NCI-H460 (cell line): ENCODE data around the gene PEX14. TPM values are rescaled to one million over a fixed set of nuclear protein-coding genes. Genes with fewer than 3 reads are reported as not detected.
"Not testable (repeated sequence)": the region's sequence is repeated elsewhere in the genome, so short reads cannot be mapped to it uniquely, and the experiment has no call there.

Experiments used
- DNase-seq: peaks from one replicate; pipeline ENCODE4 v3.0.0-alpha.2; 2016; ENCODE audit warnings: low read depth; ENCODE audit errors: extremely low read depth
- total RNA-seq: library from RNA; depleted of rRNA; stranded (reverse); fragments of >200 nt; shearing (Covaris generic); gene quantifications from 2 replicates; pipeline ENCODE4 v1.2.3, GENCODE V29; 2014

PEX14 gene
- total RNA-seq, 1 experiment from 2014 or later: 9.6 TPM

DNA sequence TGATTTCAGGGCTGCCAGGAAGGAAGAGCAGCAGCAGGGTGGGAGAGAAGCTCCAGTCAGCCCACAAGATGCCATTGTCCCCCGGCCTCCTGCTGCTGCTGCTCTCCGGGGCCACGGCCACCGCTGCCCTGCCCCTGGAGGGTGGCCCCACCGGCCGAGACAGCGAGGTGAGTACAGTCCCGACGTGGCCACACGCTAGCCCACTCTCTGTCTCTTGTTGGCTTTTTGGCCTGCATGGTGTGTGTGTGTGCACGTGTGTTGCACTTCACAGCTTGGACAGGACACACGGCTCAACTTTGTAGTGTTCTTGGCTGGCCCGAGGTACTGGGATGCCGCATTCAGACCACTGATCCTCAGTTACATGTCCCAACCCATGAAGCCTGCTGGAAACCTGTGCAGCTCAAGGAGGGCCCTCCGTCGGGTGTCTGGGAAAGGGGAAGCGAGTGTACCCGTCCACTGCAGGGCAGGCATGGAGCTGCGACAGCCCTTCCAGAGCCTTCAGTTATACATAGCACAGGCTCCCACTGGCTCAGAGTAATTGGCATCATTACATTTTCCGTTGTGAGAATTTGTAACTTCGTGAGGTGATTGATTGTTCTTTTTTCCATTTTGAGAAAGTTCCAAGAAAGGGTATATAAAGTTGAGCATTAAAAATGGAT is 24.5 kb upstream of the PEX14 start:
- no peak for DNase-seq

DNA sequence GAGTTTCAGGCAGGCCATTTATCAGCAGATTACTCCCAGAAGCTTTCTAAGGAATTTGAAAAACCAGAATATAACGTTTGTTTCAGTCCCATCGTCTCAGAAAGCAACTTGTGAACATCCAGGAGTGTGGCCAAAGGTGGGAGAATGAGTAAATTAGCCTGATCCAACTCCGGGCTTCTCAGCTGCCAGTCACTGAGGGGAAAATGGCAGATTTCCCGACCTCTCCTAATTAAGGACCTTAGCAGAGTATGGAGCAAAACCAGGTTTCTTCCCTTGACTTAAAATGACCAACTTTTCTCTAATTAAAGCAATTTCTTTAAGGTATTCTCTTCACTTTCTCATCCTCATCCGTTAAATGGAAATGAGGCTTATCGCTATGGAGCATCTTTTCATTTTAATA is 23.9 kb upstream of the PEX14 start:
- no peak for DNase-seq

DNA sequence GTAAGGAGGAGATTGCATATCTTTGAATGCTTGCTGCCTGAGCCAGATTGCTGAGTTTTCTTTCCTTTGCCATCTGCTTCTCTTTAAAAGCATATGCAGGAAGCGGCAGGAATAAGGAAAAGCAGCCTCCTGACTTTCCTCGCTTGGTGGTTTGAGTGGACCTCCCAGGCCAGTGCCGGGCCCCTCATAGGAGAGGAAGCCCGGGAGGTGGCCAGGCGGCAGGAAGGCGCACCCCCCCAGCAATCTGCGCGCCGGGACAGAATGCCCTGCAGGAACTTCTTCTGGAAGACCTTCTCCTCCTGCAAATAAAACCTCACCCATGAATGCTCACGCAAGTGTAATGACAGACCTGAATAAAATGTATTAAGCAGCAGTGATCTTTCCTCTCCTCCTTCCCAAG is 23.5 kb upstream of the PEX14 start:
- no peak for DNase-seq

DNA sequence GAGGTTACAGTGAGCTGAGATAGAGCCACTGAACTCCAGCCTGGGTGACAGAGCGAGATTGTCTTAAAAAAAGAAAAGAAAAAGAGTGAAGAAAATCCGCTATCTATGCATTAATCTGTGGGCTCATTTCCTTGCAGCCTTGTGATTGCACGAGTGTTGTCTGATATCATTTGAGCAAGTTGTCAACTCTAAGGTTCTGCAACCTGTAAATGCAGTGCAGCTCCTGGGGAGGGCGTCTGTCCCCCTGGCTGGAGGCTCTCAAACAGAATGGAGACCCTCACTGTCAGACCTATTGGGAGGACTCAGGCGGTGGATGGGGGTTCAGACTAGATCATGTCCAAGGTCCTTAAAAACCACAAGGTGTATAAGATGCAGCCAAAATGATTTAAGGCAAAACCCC is 18.7 kb upstream of the PEX14 start:
- DNase-seq: no peak

GRCh38 chr1:10456661-10457060 is 18.1 kb upstream of the PEX14 start:
- DNase-seq: no peak

GRCh38 chr1:10457462-10457861 is 17.3 kb upstream of the PEX14 start:
- DNase-seq: not testable (repeated sequence)

GRCh38 chr1:10457875-10458274 is 16.9 kb upstream of the PEX14 start:
- DNase-seq: no peak

DNA sequence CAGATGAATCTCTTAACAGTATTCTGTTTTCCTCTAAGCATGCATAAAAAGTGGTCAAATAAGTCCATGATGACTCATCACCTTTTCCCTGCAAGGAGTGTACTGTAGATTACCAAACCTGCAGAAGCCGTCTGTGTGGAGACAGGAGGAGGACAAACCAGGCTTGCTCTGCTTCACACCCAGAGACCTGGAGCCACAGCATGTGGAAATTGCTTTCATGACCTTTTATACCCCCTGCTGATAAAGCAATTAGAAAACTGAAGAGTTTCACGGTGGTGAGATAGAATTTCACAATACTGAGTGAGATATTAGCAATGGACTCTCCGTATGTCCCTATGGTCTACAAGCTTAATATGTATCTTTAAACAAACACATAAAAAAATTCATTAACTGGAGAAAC is 15.6 kb upstream of the PEX14 start:
- no peak for DNase-seq

DNA sequence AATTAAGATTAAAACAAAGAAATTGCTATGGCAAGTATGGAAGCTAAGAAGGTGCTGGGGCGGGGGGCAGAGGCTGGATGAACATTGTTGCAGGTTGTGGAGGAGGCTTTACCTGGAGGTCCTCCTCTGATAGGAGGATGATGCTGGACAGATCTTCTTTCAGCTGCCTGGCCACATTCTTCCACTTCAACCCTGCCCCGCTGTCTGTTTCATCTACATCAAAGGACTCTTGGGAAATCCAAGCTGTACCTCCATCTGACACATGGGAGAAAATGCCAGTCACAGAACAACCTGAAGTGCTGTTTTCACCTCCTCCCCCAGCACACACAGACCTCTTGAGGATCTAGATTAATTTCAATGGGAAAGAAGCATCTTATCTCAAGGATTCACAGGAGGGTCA is 7.7 kb upstream of the PEX14 start:
- DNase-seq: no peak

GRCh38 chr1:10470043-10470442 is 4.7 kb upstream of the PEX14 start:
- no peak for DNase-seq

- no peak for DNase-seq
Observed at GRCh38 chr1:10471411-10472219, 3.1 kb upstream of the PEX14 start.

DNA sequence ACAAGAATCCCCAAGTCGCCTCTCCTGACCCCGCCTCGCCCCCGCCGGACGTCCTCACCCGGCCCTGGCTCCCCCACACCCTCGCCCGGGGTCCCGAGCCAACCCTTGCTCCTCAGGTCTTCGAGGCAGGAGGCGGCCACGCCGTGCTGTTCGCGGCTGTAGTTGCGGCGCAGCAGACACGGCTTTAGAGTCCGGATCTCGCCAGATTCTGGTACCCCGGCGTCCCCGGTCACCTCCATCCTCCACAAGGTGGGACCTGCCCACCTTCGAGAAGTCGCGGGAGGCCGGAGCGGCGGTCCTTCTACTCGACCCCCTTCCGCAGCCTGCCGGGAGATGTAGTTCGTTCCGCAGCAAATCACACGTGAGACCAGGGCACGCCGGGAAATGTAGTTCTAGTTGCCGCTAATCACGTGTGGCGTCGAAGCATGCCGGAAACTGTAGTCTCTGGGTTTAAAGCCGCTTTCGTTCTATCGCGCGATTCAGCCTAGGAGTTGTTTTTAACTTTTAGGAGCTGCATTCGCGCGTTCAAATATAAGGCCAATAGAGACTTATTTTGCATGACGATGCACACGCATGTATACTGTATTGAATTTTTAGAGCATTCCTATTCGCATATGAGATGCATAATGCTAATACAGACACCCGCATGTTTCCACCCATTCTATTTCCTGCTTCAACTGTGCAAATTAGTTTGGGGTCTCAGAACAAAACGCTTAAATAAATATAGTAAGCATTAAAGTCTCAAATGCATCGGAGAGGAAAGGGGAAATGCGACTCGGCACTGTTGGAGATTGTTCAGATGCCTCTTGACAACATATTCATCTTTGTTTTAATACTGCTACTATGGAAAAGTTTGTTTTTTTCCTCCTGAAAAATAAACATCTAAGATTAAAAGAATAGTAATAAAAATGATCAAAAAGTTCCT is 2.3 kb upstream of the PEX14 start, which contains the start of gene DFFA:
Gene DFFA (minus strand): TSS at position 310 of the 925 bp plus-strand sequence. CDS start 71 bp downstream, at position 239.
- DNase-seq: peak; percentile 87

DNA sequence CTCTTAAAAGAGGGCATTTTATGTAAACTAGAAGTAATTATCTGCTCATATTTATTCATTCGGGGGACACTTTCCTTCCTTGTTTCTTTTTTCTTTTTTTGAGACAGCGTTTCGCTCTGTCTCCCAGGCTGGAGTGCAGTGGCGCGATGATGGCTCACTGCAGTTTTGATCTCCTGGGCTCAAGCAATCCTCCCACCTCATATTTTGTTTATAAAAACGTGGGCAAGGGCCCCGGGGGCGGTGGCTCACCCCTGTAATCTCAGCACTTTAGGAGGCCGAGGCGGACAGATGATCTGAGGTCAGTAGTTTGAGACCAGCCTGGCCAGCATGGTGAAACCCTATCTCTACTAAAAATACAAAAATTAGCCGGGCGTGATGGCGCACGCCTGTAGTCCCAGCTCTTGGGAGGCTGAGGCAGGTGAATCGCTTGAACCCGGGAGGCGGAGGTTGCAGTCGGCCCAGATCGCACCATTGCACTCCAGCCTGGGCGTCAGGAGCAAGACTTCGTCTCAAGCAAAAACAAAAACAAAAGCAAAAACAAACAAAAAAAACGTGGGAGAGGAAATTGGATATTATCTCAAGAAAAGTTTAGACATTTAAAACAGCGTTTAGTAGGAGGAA is 1.5 kb upstream of the PEX14 start:
- no peak for DNase-seq

DNA sequence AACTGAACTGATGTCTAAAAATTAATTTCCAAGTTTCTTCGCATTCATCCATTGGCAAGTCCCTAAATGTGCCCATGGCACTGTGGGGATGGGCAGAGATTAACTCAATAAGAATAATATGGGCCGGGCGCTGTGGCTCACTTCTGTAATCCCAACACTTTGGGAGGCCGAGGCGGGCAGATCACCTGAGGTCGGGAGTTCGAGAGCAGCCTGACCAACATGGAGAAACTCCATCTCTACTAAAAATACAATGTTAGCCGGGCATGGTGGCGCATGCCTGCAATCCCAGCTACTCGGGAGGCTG is 489 bp upstream of the PEX14 start:
- not testable (repeated sequence) for DNase-seq

DNA sequence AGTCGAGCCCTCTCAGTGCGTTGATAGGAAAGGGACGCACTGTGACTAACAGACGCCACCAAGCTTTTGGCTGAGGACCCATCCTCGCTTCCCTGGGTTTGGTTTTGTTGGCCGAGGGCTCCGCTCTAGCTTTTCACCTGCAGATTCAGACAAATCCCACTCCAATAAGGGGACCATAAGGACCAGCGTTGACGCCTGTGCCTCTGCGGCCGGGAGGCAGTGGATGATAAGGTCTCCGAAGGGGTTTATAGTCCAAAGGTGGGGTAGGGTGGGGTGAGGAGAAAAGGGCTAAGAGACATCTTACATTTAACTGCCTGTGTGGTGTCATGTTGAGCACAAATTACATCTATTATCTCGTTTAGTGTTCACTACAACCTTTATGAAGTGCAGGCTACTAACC is 760 bp downstream of the PEX14 start:
- DNase-seq: no peak

GRCh38 chr1:10479296-10479695 is 4.5 kb downstream of the PEX14 start:
- no peak for DNase-seq

DNA sequence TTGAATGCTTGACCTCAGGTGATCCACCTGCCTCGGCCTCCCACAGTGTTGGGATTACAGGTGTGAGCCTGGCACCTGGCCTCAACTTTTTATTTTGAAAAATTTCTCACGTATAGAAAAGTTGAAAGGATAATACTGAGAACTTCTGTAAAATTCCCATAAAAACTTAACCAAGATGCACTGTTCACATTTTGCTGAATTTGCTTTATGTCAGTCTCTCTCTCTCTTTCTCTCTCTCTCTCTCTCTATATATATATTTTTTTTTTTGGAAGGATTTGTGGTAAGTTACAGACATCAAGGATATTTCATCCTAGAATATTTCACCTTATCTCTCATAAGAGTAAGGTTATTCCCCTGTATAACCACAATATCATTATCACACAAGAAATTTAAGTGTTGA is 5.9 kb downstream of the PEX14 start:
- no peak for DNase-seq

- DNase-seq: no peak
Observed at GRCh38 chr1:10484521-10484920, 9.8 kb downstream of the PEX14 start.

GRCh38 chr1:10489291-10490055 is 14.7 kb downstream of the PEX14 start:
- DNase-seq: no peak
